Breast epithelium (tissue), 4 donors: ENCODE results near the gene SUN3. TPM values are rescaled to one million over a fixed set of nuclear protein-coding genes. Genes with fewer than 3 reads are reported as not detected.

ENCODE experiments used
- DNase-seq, 2 donors: peaks; one replicate each; pipeline ENCODE4 v3.0.0-alpha.2; 2019; ENCODE audit warnings: low spot score in 2 of 2
- H3K27ac ChIP-seq, 2 donors: fragments of 200-600 bp; sonication (generic) in 1 of 2; one replicate each; pipeline ENCODE4 v1.5.1; 2016 to 2019; ENCODE audit warnings: mild to moderate bottlenecking in 1 of 2
- H3K27me3 ChIP-seq, 2 donors: fragments of 200-600 bp; sonication (generic) in 1 of 2; one replicate each; pipeline versions ENCODE4 v1.5.1 to v1.6.0; 2017 to 2019; ENCODE audit warnings: control low read depth in 1 of 2, mild to moderate bottlenecking in 1 of 2
- H3K36me3 ChIP-seq: fragments of 200-600 bp; one replicate; pipeline ENCODE4 v1.5.1; 2019
- H3K4me1 ChIP-seq, 2 donors: fragments of 200-600 bp; sonication (generic); one replicate each; pipeline ENCODE4 v1.5.1; 2016 to 2019; ENCODE audit warnings: control low read depth in 1 of 2
- H3K4me3 ChIP-seq, 3 donors: fragments of 200-600 bp; sonication (generic); 1 replicate in 2 of 3; 2 replicates in 1 of 3; pipeline ENCODE4 v1.5.1; 2016 to 2019; ENCODE audit warnings: mild to moderate bottlenecking in 3 of 3, moderate library complexity in 2 of 3
- H3K9me3 ChIP-seq, 2 donors: fragments of 200-600 bp; sonication (generic) in 1 of 2; one replicate each; pipeline ENCODE4 v1.5.1; 2016 to 2019; ENCODE audit warnings: control low read depth in 1 of 2
- CTCF ChIP-seq, 3 donors: fragments of 450-650 bp; IDR thresholded peaks; one replicate each; pipeline ENCODE4 v1.5.1; 2016 to 2017; ENCODE audit warnings: antibody characterized with exemption in 3 of 3, mild to moderate bottlenecking in 3 of 3, moderate library complexity in 3 of 3
- POLR2A ChIP-seq: fragments of 450-650 bp; IDR thresholded peaks from one replicate; pipeline ENCODE4 v1.6.1; 2016; ENCODE audit warnings: antibody characterized with exemption, mild to moderate bottlenecking, moderate library complexity
- POLR2AphosphoS5 ChIP-seq, 3 donors: sonication (generic); formaldehyde crosslinking; IDR thresholded peaks; one replicate each; pipeline ENCODE4 v1.6.1; 2017; ENCODE audit warnings: antibody characterized with exemption in 3 of 3
- intact Hi-C: fragments of 100-400 bp; cut with DNase I; formaldehyde crosslinking; loops from one replicate; pipeline ENCODE4 v1.15.1; 2023; ENCODE audit warnings: low total_unique reads
- total RNA-seq, 3 donors: library from RNA; depleted of rRNA; stranded (reverse); fragments of >200 nt; gene quantifications; one replicate each; pipeline ENCODE4 v1.1.0, GENCODE V29; 2016

SUN3 gene, protein sequence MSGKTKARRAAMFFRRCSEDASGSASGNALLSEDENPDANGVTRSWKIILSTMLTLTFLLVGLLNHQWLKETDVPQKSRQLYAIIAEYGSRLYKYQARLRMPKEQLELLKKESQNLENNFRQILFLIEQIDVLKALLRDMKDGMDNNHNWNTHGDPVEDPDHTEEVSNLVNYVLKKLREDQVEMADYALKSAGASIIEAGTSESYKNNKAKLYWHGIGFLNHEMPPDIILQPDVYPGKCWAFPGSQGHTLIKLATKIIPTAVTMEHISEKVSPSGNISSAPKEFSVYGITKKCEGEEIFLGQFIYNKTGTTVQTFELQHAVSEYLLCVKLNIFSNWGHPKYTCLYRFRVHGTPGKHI
- not detected for total RNA-seq

DNA sequence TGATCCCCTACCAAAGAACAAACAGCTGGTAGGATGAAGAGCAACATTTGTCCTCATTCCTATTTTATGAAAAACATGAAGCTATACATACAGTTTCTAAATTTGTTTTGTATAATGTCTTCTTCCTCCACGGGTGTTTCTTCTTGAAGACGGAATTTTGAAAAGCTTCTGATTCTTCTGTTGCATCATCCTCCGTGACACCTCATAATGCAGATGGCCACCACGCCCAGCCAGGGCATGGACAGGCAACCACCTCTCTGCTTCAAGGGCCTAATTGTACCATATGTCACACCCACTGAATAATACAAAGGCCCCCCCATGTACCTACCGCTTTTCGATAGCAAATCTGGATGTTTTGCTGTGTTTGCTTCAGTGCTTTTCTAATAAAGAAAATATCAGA is at the start of gene SUN3:
Gene SUN3, minus strand, starts transcription at position 170 of the 400 bp plus-strand sequence. Its CDS starts 169 bp downstream, at position 1.
- TF ChIP-seq POLR2AphosphoS5 (IDR thresholded peaks at IDR 0.05) (no peak), CTCF (IDR thresholded peaks at IDR 0.05) (no peak), POLR2A (no peak)
- Histone ChIP-seq H3K27ac (no peak within 1 kb of the TSS), H3K27me3 (peaks cover 0 to 5% of the 10 kb centered on the region in 2 donors), H3K9me3 (no peaks in the 10 kb centered on the region), H3K4me1 (no peaks in the 10 kb centered on the region), H3K4me3 (no peak within 1 kb of the TSS), H3K36me3 (no peaks in the 10 kb centered on the region)
- no peak for DNase-seq
- intact Hi-C loops: no loop called here

- Histone ChIP-seq H3K27me3 (no peaks in the 10 kb centered on the region), H3K27ac (no peak overlapping the region), H3K9me3 (no peaks in the 10 kb centered on the region), H3K4me1 (no peaks in the 10 kb centered on the region), H3K4me3 (no peak overlapping the region), H3K36me3 (no peaks in the 10 kb centered on the region)
- DNase-seq: no peak
- intact Hi-C loops: no loop called here
- TF ChIP-seq POLR2A (no peak), CTCF (IDR thresholded peaks at IDR 0.05) (no peak), POLR2AphosphoS5 (IDR thresholded peaks at IDR 0.05) (no peak)
Observed at GRCh38 chr7:48078470-48078869, 49.6 kb upstream of the SUN3 start.

DNA sequence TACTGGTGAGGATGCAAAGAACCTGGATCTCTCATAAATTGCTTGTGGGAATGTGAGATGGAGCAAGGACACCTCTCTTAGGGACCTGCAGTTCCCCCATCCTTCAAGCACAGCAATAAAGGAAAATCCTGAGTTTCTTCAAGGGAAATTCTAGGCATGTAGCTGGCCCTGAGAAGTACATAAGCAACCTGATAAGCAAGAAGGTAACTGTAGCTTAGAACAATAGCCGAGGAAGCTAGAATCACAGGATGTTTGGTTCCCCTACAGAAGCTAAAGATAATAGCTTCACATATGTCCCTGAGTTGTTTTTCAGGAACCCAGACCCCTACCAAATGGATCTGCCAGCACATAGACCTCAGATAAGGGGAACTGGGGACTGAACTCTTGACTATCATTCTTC is 48.5 kb upstream of the SUN3 start:
- H3K4me3 ChIP-seq: no peak overlapping the region
- no peak for DNase-seq
- TF ChIP-seq POLR2A (no peak), POLR2AphosphoS5 (IDR thresholded peaks at IDR 0.05) (no peak)
- intact Hi-C loops: no loop called here
- H3K36me3 ChIP-seq: no peaks in the 10 kb centered on the region
- H3K27ac ChIP-seq: no peak overlapping the region
- no peaks in the 10 kb centered on the region for H3K27me3 ChIP-seq
- no peaks in the 10 kb centered on the region for H3K4me1 ChIP-seq
- no peaks in the 10 kb centered on the region for H3K9me3 ChIP-seq

DNA sequence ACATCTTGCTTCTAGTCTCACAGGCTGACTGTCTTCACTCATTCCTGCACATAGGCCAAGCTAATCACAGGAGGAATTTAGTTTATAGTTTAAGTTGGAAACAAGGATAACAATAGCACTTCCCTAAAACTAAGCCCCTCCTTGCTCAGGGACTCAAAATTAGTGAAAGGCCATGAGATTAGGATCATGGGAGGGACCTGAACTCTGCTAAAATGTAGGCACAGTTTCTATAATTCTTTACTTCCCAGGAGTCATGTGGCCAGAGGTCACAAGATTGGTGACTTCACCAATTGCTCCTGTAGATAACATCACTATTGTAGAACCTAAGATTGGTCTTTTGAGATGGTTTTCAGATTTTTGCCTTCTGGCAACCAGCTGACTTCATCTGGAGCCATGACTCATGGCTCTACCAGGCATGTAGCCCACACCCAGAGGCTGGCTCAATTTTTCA is 45.3 kb upstream of the SUN3 start:
- no peaks in the 10 kb centered on the region for H3K4me1 ChIP-seq
- H3K36me3 ChIP-seq: no peaks in the 10 kb centered on the region
- intact Hi-C loops: no loop called here
- H3K27me3 ChIP-seq: no peaks in the 10 kb centered on the region
- H3K4me3 ChIP-seq: no peak overlapping the region
- H3K27ac ChIP-seq: no peak overlapping the region
- DNase-seq: no peak
- H3K9me3 ChIP-seq: no peaks in the 10 kb centered on the region
- TF ChIP-seq POLR2A (no peak), CTCF (IDR thresholded peaks at IDR 0.05) (no peak), POLR2AphosphoS5 (IDR thresholded peaks at IDR 0.05) (no peak)

- intact Hi-C loops: no loop called here
- Histone ChIP-seq H3K4me1 (no peaks in the 10 kb centered on the region), H3K27me3 (no peaks in the 10 kb centered on the region), H3K9me3 (peaks cover 0 to 4% of the 10 kb centered on the region in 2 donors), H3K4me3 (no peak overlapping the region), H3K36me3 (no peaks in the 10 kb centered on the region), H3K27ac (no peak overlapping the region)
- DNase-seq: no peak
- TF ChIP-seq POLR2A (no peak), POLR2AphosphoS5 (IDR thresholded peaks at IDR 0.05) (no peak)
Observed at GRCh38 chr7:48067475-48067874, 38.6 kb upstream of the SUN3 start.

GRCh38 chr7:48063985-48064384 is 35.1 kb upstream of the SUN3 start:
- no peak for DNase-seq
- Histone ChIP-seq H3K27me3 (no peaks in the 10 kb centered on the region), H3K27ac (no peak overlapping the region), H3K9me3 (peaks cover 0 to 4% of the 10 kb centered on the region in 2 donors), H3K4me3 (no peak overlapping the region), H3K4me1 (no peaks in the 10 kb centered on the region), H3K36me3 (no peaks in the 10 kb centered on the region)
- intact Hi-C loops: no loop called here
- TF ChIP-seq POLR2AphosphoS5 (IDR thresholded peaks at IDR 0.05) (no peak), POLR2A (no peak), CTCF (IDR thresholded peaks at IDR 0.05) (no peak)
